CD14-positive monocyte (primary cell): ENCODE measurements around the gene SHD. TPM values are rescaled to one million over a fixed set of nuclear protein-coding genes. Genes with fewer than 3 reads are reported as not detected.

Source experiments
- DNase-seq, 3 donors: peaks; one replicate each; pipeline ENCODE4 v3.0.0-alpha.2; 2011 to 2022
- H2AFZ ChIP-seq: 2 replicates; pipeline ENCODE4 v1.6.0; 2012; ENCODE audit warnings: mild to moderate bottlenecking, low read depth, low read length, inconsistent platforms; ENCODE audit not compliant: insufficient read depth, poor library complexity, severe bottlenecking
- H3K27ac ChIP-seq, 2 donors: 1 replicate in 1 of 2; 2 replicates in 1 of 2; pipeline ENCODE4 v1.5.1; 2012 to 2013; ENCODE audit warnings: low read length in 2 of 2, control low read depth in 1 of 2, inconsistent platforms in 1 of 2, low read depth in 1 of 2, mild to moderate bottlenecking in 1 of 2
- H3K27me3 ChIP-seq, 2 donors: one replicate each; pipeline versions ENCODE4 v1.6.0 to v1.6.1; 2011 to 2013; ENCODE audit warnings: low read length in 2 of 2; ENCODE audit not compliant: control insufficient read depth in 2 of 2, insufficient read depth in 2 of 2
- H3K36me3 ChIP-seq, 2 donors: replicated peaks in 1 of 2; 1 replicate in 1 of 2; 2 replicates in 1 of 2; pipeline versions ENCODE4 v1.5.1 to v1.6.1; 2012 to 2013; ENCODE audit warnings: low read length in 2 of 2, control low read depth in 1 of 2, inconsistent platforms in 1 of 2, mild to moderate bottlenecking in 1 of 2; ENCODE audit not compliant: insufficient read depth in 2 of 2, control insufficient read depth in 1 of 2
- H3K4me1 ChIP-seq, 2 donors: 1 replicate in 1 of 2; 2 replicates in 1 of 2; pipeline versions ENCODE4 v1.5.1 to v1.6.1; 2012 to 2013; ENCODE audit warnings: low read length in 2 of 2, control low read depth in 1 of 2, inconsistent platforms in 1 of 2, mild to moderate bottlenecking in 1 of 2, moderate library complexity in 1 of 2; ENCODE audit not compliant: insufficient read depth in 2 of 2, control insufficient read depth in 1 of 2
- H3K4me2 ChIP-seq: replicated peaks from 2 replicates; pipeline ENCODE3; 2012; ENCODE audit warnings: low read length, moderate library complexity, mild to moderate bottlenecking; ENCODE audit not compliant: poor library complexity, severe bottlenecking; ENCODE audit errors: extremely low read depth
- H3K4me3 ChIP-seq, 3 experiments: fragments of 200-600 bp in 1 of 3; sonication (generic) in 1 of 3; replicated peaks in 1 of 3; 1 replicate in 2 of 3; 2 replicates in 1 of 3; pipeline ENCODE4 v1.5.1; 2011 to 2013; ENCODE audit warnings: low read length in 3 of 3, mild to moderate bottlenecking in 3 of 3, control low read depth in 2 of 3, low read depth in 2 of 3, inconsistent platforms in 1 of 3, moderate library complexity in 1 of 3
- H3K79me2 ChIP-seq: 2 replicates; pipeline ENCODE4 v1.6.0; 2012; ENCODE audit warnings: mild to moderate bottlenecking, control low read depth, inconsistent platforms, low read length, moderate library complexity; ENCODE audit not compliant: insufficient read depth
- H3K9ac ChIP-seq: 2 replicates; pipeline ENCODE4 v1.6.0; 2017; ENCODE audit warnings: low read length, mild to moderate bottlenecking; ENCODE audit not compliant: insufficient read depth, poor library complexity, severe bottlenecking
- H3K9me3 ChIP-seq, 2 donors: replicated peaks in 1 of 2; 1 replicate in 1 of 2; 2 replicates in 1 of 2; pipeline versions ENCODE4 v1.5.1 to v1.6.1; 2012 to 2013; ENCODE audit warnings: low read length in 2 of 2, control low read depth in 1 of 2; ENCODE audit not compliant: control insufficient read depth in 1 of 2, insufficient read depth in 1 of 2
- H4K20me1 ChIP-seq: 2 replicates; pipeline ENCODE4 v1.6.0; 2012; ENCODE audit warnings: mild to moderate bottlenecking, low read length, control low read depth, moderate library complexity; ENCODE audit not compliant: insufficient read depth
- H3K27ac Mint-ChIP-seq, 7 donors: one replicate each; pipeline ENCODE4 v1.8.0; 2020; ENCODE audit warnings: mild to moderate bottlenecking in 7 of 7, mixed read lengths in 7 of 7, moderate library complexity in 6 of 7, inconsistent platforms in 2 of 7
- H3K27me3 Mint-ChIP-seq, 3 donors: one replicate each; pipeline ENCODE4 v1.8.0; 2021 to 2022; ENCODE audit warnings: low read depth in 3 of 3, mild to moderate bottlenecking in 3 of 3, mixed read lengths in 3 of 3, moderate library complexity in 3 of 3, inconsistent platforms in 1 of 3
- H3K36me3 Mint-ChIP-seq, 2 donors: one replicate each; pipeline ENCODE4 v1.8.0; 2020; ENCODE audit warnings: mixed read lengths in 2 of 2, inconsistent platforms in 1 of 2, mild to moderate bottlenecking in 1 of 2
- H3K4me1 Mint-ChIP-seq: one replicate; pipeline ENCODE4 v1.8.0; 2020; ENCODE audit warnings: mild to moderate bottlenecking, mixed read lengths
- H3K4me3 Mint-ChIP-seq, 2 donors: one replicate each; pipeline ENCODE4 v1.8.0; 2020; ENCODE audit warnings: mild to moderate bottlenecking in 2 of 2, mixed read lengths in 2 of 2, moderate library complexity in 1 of 2
- H3K9me3 Mint-ChIP-seq, 7 donors: one replicate each; pipeline ENCODE4 v1.8.0; 2020 to 2022; ENCODE audit warnings: mixed read lengths in 7 of 7, mild to moderate bottlenecking in 6 of 7, moderate library complexity in 6 of 7, inconsistent platforms in 2 of 7
- CTCF ChIP-seq: fragments of 200-600 bp; IDR thresholded peaks from one replicate; pipeline ENCODE4 v1.8.0; 2022; ENCODE audit warnings: antibody characterized with exemption, mild to moderate bottlenecking
- WGBS: methylation state at CpG from one replicate; pipeline ENCODE4 v1.1.5; 2013; ENCODE audit warnings: missing lambda C conversion rate; ENCODE audit not compliant: insufficient coverage; 5-methylcytosine and 5-hydroxymethylcytosine counted together
- intact Hi-C, 2 donors: fragments of 100-400 bp; cut with micrococcal nuclease; formaldehyde crosslinking; loops; one replicate each; pipeline versions ENCODE4 v1.15.0 to v1.15.1; 2023
- polyA plus RNA-seq, 3 donors: library from polyadenylated mRNA; depleted of rRNA in 1 of 3; unstranded in 2 of 3; stranded (reverse) in 1 of 3; fragments of 300-500 nt in 2 of 3; fragments of >200 nt in 1 of 3; fragmentation: Illumina TruSeq in 2 of 3; gene quantifications; 1 replicate in 2 of 3; 2 replicates in 1 of 3; pipeline ENCODE4 v1.2.3, GENCODE V29; 2012 to 2021

The SHD gene
- polyA plus RNA-seq, 3 donors = not detected

GRCh38 chr19:4233282-4233853 lies 45.7 kb upstream of the SHD start:
- TF ChIP-seq CTCF = peak; percentile 76
- no peak overlapping the region for H3K9ac ChIP-seq
- 38% methylated on average over 9 of the region's 11 CpGs for WGBS
- peaks cover 0 to 12% of the 10 kb centered on the region in 2 donors for H3K27me3 ChIP-seq
- H3K27ac Mint-ChIP-seq = no peak overlapping the region
- no peaks in the 10 kb centered on the region for H3K79me2 ChIP-seq
- no peaks in the 10 kb centered on the region for H3K36me3 Mint-ChIP-seq
- peaks cover 10 to 13% (median 12%) of the 10 kb centered on the region in 3 donors for H3K27me3 Mint-ChIP-seq
- intact Hi-C loops = no loop called here
- H3K4me2 ChIP-seq = no peak overlapping the region
- H3K27ac ChIP-seq = no peak overlapping the region
- no peak overlapping the region for H3K4me3 Mint-ChIP-seq
- no peaks in the 10 kb centered on the region for H3K9me3 ChIP-seq
- peaks cover 7% of the 10 kb centered on the region for H3K4me1 Mint-ChIP-seq
- H3K36me3 ChIP-seq = no peaks in the 10 kb centered on the region
- no peak overlapping the region for H2AFZ ChIP-seq
- peak; percentile 27 to 54 (median 39) for DNase-seq
- H3K4me3 ChIP-seq = no peak overlapping the region
- H4K20me1 ChIP-seq = no peaks in the 10 kb centered on the region
- peaks cover 0 to 6% of the 10 kb centered on the region in 2 donors for H3K4me1 ChIP-seq
- peaks cover 0 to 4% (median 0%) of the 10 kb centered on the region in 7 donors for H3K9me3 Mint-ChIP-seq

GRCh38 chr19:4234142-4234861 lies 44.8 kb upstream of the SHD start:
- no peaks in the 10 kb centered on the region for H3K36me3 ChIP-seq
- Mint-ChIP-seq H3K4me1 (peaks cover 5% of the 10 kb centered on the region), H3K27me3 (peaks cover 11 to 13% (median 13%) of the 10 kb centered on the region in 3 donors), H3K36me3 (no peaks in the 10 kb centered on the region), H3K27ac (peak overlapping the region in 1 of 7 donors; percentile 4), H3K9me3 (peaks cover 0 to 4% (median 0%) of the 10 kb centered on the region in 7 donors), H3K4me3 (no peak overlapping the region)
- H3K9ac ChIP-seq = no peak overlapping the region
- no peak overlapping the region for H3K4me2 ChIP-seq
- no peak for DNase-seq
- H3K79me2 ChIP-seq = no peaks in the 10 kb centered on the region
- intact Hi-C loops = no loop called here
- whole genome bisulfite sequencing = 87% methylated on average over 14 of the region's 21 CpGs
- H3K9me3 ChIP-seq = no peaks in the 10 kb centered on the region
- H3K4me1 ChIP-seq = peaks cover 0 to under 1% of the 10 kb centered on the region in 2 donors
- no peaks in the 10 kb centered on the region for H4K20me1 ChIP-seq
- H3K27ac ChIP-seq = no peak overlapping the region
- no peak for TF ChIP-seq CTCF
- H2AFZ ChIP-seq = no peak overlapping the region
- H3K27me3 ChIP-seq = peaks cover 0 to 5% of the 10 kb centered on the region in 2 donors
- H3K4me3 ChIP-seq = no peak overlapping the region
